Middle frontal gyrus (tissue), 1 donor: ENCODE results near the gene POU6F2.
"Not testable (repeated sequence)": the region's sequence is repeated elsewhere in the genome, so short reads cannot be mapped to it uniquely, and the experiment has no call there.

Experiments used
- DNase-seq: peaks from one replicate; pipeline ENCODE4 v3.0.0-alpha.2; 2015; ENCODE audit warnings: low spot score; ENCODE audit errors: extremely low spot score

POU6F2 gene

GRCh38 chr7:39349452-39350123 lies 371.9 kb downstream of the POU6F2 start:
- DNase-seq = no peak

GRCh38 chr7:39353615-39354376 lies 376.1 kb downstream of the POU6F2 start:
- no peak for DNase-seq

DNA sequence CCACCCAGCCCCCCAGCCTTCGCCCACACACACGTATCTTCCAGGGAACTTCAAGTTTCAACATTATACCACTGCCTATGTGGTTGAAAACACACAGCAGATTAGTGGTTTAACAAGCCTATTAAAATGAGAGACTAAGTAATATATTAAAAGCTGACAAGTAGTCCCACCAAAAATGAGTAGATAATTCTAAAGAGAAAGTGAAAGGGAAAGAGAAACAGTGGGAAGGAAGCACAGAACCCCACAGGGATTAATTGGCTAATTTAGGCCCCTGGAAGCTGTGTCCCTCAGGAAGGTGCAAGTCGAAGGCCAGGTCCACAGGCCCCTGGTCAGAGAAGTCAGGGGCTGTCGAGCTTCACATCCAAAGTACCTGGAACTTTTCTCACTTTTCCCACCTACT lies 378.0 kb downstream of the POU6F2 start:
- no peak for DNase-seq

- no peak for DNase-seq
Measured at GRCh38 chr7:39356172-39356925, 378.6 kb downstream of the POU6F2 start.

DNA sequence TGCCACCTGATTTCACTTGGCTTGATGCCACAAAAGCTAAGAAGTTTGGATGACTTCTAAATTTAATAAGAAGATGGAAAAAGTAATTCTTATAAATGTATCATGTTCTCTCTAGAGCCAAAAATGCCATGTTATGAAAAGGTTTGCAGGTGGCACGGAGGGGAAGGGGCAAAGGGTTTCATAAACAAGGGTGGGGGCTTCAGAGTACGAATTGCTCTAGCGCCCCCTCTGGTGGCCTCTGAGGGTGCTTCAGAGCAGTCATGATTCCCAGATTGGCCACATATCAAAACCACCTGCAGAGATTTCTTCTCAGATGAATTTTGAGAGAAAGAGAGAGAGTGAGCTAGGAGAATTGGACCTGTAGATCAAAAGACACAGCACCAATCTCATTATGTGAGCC lies 379.9 kb downstream of the POU6F2 start:
- no peak for DNase-seq

DNA sequence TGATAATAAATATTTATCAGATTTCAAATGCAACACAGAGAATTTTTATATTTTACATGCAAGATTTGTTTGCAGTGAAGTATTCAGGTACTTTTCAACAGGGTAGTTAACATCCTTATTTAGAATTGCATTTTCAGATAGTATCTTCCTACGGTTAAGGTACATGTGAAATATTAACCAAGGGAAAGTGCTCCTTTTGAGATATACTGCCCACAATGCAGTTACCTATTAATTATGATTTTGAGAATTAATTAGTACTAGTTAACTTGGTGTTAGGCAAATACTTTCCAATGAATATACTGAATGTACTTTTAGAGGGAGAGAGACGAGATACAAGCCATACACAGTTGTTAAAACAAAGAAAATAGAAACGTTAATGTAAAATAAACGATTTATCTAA lies 382.3 kb downstream of the POU6F2 start:
- no peak for DNase-seq

- DNase-seq = no peak
Measured at GRCh38 chr7:39360766-39361165, 383.1 kb downstream of the POU6F2 start.

- no peak for DNase-seq
Measured at GRCh38 chr7:39365751-39366295, 388.1 kb downstream of the POU6F2 start.

DNA sequence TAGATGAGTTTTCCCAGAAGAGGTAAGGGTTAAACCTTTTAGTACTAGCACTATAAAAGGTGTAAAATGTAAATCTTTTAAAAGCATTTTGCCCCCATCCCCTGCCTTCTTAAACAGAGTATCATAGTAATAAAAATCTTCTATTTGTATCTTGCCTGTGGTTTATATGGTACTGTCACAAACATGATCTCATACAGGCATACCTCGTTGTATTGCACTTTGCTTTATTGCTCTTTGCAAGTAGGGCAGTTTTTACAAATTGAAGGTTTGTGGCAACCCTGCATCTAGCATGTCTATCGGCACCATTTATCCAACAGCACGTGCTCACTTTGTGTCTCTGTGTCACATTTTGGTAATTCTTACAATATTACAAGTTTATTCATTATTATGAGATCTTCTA lies 389.7 kb downstream of the POU6F2 start:
- DNase-seq = no peak

GRCh38 chr7:39367943-39368342 lies 390.2 kb downstream of the POU6F2 start:
- no peak for DNase-seq

DNA sequence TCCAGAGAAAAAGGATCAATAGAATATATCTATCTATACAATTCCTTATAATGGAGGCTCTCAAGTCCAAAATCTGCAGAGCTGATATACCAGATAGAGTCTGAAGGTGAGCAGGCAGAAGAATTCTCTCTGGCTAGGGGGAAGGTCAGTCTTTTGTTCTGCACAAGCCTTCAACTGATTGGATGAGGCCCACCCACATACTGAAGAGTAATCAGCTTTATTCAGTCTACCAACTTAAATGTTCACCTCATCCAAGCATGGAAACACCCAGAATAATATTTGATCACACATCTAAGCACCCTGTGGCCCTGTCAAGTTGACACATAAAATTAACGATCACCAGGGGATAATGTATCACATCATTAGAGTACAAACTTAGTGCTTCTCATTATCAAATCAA lies 394.7 kb downstream of the POU6F2 start:
- DNase-seq = no peak

GRCh38 chr7:39374436-39375040 lies 396.8 kb downstream of the POU6F2 start:
- no peak for DNase-seq

DNA sequence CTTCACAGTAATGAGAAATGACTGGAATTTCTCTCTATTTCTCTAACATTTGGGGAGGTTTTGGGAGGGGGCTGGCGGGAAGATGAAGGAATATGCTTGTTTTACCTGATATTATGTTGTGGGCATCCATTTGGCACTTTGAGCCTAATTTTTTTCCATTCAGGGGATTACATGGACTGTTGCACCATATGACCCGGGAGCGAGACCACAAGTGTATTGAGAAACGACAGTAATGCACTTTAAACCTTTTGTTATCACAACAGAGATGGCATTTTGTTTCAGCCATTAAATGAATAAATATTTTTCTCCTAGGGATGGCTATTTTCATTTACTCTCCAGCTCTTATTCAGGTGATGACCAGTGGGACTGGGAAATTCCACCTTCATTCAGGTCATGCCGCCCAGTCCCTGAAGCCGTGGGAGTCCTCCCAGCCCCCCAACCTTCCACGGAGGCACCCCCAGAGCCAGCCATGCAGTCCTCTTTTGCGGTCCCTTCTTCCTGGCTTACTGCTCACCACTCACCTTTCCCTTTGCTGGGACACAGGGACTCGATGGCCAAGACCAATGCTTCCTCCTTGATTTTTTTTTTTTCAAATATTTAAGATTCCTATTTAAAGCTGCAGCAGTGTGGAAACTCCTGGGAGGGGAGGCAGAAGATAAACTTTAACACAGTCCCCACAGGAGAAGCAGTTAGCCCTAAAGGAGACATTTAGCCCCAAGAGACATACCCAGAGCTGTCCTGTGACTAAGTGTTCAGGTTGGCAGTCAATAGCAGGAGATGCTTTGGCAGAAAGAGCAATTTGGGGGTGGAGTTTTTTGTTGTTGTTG lies 397.6 kb downstream of the POU6F2 start:
- no peak for DNase-seq

GRCh38 chr7:39375874-39376190 lies 398.1 kb downstream of the POU6F2 start:
- DNase-seq = no peak

DNA sequence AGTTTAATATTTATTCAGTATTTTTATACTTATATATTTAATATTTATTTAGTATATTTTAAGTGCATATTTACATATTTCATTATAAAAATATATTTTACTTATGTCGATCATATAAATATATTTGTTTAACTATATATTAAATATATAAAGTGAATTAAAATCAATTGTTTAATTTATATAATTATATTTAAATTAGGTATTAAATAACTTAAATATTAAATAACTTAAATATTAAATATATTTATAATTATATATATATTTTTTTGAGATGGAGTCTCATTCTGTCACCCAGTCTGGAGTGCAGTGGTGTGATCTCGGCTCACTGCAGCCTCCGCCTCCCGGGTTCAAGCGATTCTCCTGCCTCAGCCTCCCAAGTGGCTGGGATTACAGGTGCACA lies 399.2 kb downstream of the POU6F2 start:
- not testable (repeated sequence) for DNase-seq

GRCh38 chr7:39379416-39379815 lies 401.7 kb downstream of the POU6F2 start:
- DNase-seq = no peak

GRCh38 chr7:39383136-39383535 lies 405.4 kb downstream of the POU6F2 start:
- DNase-seq = no peak

- no peak for DNase-seq
Measured at GRCh38 chr7:39384386-39384785, 406.7 kb downstream of the POU6F2 start.

- no peak for DNase-seq
Measured at GRCh38 chr7:39386718-39387117, 409.0 kb downstream of the POU6F2 start.

DNA sequence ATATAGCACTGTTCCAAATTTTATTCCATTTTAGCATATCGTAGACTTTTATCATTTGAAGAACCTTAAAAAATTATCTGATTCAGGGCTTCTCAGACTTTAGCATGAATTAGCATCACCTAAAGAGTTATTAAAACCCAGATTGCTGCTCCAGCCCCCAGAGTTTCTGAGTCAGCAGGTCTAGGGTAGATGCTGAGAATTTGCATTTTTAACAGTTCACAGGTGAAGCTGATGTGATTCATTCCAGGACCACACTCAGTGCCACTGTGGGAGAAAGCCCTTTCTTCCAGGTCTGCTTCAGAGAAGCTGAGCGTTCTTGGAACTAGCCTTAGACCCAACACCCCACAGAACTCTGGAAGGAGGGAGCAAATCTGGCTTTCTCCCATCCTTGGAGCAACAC lies 414.4 kb downstream of the POU6F2 start:
- DNase-seq = no peak

DNA sequence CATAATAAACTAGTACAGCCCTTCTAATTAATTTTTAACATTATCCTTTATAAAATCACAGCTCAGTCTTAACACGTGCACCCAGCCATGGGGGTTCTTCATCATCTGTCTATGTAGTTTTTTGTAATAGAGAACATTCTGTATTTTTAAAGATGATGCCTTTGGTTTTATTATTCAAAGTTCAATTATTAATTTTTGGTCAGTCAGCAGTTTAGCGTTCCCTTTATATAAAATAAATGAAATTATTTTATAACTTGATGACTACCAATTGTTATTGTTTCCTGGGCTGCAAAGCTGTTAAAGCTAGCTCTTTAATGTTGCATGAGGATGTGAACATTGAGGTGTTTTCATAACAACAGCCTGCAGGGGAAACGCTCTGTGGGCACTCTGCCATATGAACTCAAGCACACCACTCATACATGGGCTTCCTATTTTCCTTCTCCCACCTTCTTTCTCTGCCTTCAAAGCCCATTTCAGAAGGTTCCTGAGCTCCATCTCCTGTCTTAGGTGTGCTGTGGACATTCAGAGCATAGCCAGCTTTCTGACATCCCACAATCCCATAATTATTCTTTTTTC lies 416.5 kb downstream of the POU6F2 start:
- DNase-seq = no peak
